Testis (tissue), 2 donors: ENCODE results near the gene PRKACA.
A peak's percentile ranks its signal among the peaks of the same experiment; 100 is the strongest.

Experiments used
- CTCF ChIP-seq, 3 experiments: fragments of 450-650 bp in 2 of 3; fragments of 200-600 bp in 1 of 3; sonication (generic) in 1 of 3; IDR thresholded peaks; one replicate each; pipeline ENCODE4 v1.5.1; 2016 to 2019; ENCODE audit warnings: antibody characterized with exemption in 3 of 3, mild to moderate bottlenecking in 2 of 3, moderate library complexity in 1 of 3
- POLR2A ChIP-seq: fragments of 450-650 bp; IDR thresholded peaks from one replicate; pipeline ENCODE4 v1.6.1; 2017; ENCODE audit warnings: antibody characterized with exemption, mild to moderate bottlenecking, moderate library complexity

- TF ChIP-seq POLR2A (no peak), CTCF (IDR thresholded peaks at IDR 0.05) (peak in 1 of 3 experiments; percentile 48)
These were observed 3.7 kb downstream of the PRKACA start for GRCh38 chr19:14113762-14114414.
